ENCODE data around the gene PSG5.
"Not testable (repeated sequence)": the region's sequence is repeated elsewhere in the genome, so short reads cannot be mapped to it uniquely, and the experiment has no call there.

Gene PSG5

GRCh38 chr19:43186311-43186935, at the start of gene PSG5:
Gene PSG5, minus strand, starts transcription at chr19:43186536. Its CDS starts 131 bp downstream, at chr19:43186405.
- not testable (repeated sequence) for DNase-seq

DNA sequence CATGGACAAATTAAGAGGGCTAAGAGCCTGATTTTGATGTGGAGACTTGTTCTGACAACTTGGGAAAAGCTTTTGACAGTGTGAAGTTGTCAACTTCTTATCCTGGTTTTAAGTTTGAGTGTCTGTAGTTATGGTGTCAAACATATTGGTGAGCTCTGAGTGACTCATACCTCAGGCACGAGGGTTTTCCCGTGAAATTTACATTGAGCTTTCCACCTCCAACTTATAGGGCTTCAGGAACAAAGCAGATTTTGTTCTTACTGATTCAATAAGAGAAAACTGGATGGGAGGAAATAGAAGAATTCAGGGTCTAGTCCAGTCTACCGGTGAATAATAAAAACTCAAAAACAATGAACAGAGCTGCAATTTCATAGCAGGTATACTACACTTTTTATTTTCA, 49.4 kb upstream of the PSG5 start:
- DNase-seq: not testable (repeated sequence)

DNA sequence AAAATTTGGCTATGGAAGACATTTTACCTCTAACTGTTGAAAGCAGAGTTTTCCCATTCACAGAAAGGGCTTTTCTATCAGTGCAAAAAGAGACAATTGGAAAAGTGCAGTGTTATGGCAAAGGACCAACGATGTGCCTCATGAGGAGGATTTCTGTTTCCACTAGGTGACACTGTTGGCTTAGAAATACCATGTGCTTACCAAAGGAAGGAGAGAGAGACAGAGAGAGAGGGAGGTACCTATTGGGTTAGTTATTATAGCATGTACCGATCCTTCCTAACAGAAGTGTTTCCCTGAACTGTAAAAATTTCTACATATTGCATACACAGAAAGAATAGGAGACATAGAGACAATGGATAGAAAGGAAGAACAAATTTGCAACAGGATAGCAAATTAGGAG, 43.0 kb upstream of the PSG5 start:
- no peak for DNase-seq

- DNase-seq: peak; percentile 18
Observed at GRCh38 chr19:43228730-43229129, 42.4 kb upstream of the PSG5 start.

DNA sequence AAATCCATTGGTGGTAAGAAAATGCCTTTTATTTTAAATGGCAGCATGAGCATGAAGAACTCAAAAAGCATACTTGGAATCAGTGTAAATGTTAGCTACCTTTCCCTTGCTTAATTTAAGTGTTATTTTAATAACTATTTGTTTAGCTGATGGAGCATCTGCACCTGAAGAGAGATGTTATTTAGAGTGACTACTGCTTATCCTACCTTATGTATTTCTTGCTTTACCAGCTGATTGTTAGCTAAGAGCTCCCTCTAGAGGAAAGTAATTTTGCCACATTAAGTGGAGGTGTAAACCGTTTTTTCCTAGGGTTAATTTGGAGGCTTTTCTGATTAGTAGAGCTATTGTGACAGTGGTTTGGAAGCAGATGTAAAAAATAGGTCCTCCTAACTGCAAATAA, 40.6 kb upstream of the PSG5 start:
- not testable (repeated sequence) for DNase-seq

DNA sequence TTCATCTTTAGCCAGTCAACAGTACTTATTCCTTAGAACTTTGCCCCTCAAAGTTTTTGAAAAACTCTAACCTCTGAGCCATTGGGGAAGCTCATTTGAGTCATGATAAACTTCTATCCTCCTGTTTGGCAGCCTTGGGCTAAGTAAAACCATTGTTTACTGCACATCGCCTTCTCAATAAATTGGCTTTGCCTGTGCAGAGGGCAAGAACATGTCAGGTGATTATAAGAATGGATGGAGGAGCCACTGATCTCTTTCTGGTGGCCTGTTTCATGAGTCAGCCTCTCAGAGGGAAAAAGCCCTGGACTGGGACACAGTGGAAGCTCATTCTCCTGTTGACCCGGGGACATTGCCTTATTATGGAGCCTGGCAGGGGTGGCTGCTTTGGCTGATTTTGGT, 38.5 kb upstream of the PSG5 start:
- no peak for DNase-seq

GRCh38 chr19:43224201-43224854, 38.0 kb upstream of the PSG5 start:
- DNase-seq: not testable (repeated sequence)

DNA sequence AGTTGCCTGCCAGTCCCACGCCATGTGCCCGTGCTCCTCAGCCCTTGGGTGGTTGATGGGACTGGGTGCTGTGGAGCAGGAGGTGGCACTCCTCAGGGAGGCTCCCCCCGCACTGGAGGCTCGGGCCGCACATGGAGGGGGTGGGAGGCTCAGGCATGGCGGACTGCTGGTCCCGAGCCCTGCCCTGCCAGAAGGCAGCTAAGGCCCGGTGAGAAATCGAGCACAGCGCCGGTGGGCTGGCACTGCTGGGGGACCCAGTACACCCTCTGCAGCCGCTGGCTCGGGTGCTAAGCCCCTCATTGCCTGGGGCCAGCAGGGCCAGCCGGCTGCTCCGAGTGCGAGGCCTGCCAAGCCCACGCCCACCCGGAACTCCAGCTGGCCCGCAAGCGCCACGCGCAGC, 35.6 kb upstream of the PSG5 start:
- DNase-seq: not testable (repeated sequence)

GRCh38 chr19:43219136-43219535, 32.8 kb upstream of the PSG5 start:
- not testable (repeated sequence) for DNase-seq

DNA sequence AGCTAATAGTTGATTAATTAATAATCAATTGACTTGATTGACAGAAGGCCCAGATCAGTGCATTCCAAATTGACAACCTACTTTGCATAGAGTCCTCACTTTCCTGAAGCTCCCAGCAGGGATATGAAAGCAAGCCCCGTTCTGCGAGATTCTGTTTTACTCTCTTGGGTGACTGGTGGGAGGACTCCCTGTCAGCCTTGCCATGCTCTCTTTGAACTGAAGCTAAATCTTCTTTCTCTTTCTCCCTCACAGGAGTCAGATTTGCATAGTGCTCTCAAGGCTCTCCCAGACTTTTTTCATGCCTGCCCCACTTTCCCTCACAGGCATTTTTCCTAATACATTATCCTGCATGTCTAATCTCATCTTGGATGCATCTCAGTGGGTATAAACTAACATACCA, 29.5 kb upstream of the PSG5 start:
- not testable (repeated sequence) for DNase-seq

- no peak for DNase-seq
Observed at GRCh38 chr19:43207991-43208390, 21.7 kb upstream of the PSG5 start.

GRCh38 chr19:43207174-43207573, 20.8 kb upstream of the PSG5 start:
- not testable (repeated sequence) for DNase-seq

DNA sequence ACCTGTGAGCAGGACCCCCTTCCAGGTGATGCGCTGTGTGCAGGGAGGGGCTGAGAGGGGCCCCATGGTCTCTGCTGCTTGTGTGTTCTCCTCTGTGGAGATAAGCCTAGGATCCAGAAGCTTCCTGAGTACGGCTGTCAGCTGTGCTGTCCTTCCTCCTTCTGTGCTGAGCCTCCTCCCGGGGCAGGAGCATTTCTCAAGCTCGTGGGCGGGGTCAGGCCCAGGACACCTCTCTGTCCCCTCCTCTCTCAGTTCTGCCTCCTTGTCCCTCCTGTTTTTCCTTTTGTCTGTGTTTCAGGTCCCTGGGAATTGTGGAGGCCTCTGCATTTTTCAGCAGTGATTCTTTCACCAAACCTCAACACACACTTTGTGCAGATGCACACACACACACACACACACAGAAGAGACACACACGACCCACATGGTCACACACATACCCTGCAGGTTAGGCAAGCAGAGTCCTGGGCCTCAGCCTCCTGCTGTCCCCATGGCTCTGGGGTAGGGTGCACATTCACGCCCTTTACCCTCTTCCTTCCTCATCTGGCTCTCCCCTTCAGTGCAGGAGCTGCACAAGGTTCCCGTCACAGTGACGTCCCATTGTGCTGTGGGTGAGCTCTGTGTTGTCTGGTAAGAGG, 19.3 kb upstream of the PSG5 start, which contains the start of gene PSG4:
Gene PSG4, minus strand, starts transcription at position 168 of the 635 bp plus-strand sequence. Its CDS starts 102 bp downstream, at position 66.
- DNase-seq: not testable (repeated sequence)

- not testable (repeated sequence) for DNase-seq
Observed at GRCh38 chr19:43203611-43204010, 17.3 kb upstream of the PSG5 start.

- not testable (repeated sequence) for DNase-seq
Observed at GRCh38 chr19:43201891-43202290, 15.6 kb upstream of the PSG5 start.

GRCh38 chr19:43201337-43201801, 15.0 kb upstream of the PSG5 start:
- DNase-seq: not testable (repeated sequence)

- DNase-seq: not testable (repeated sequence)
Observed at GRCh38 chr19:43198686-43199419, 12.5 kb upstream of the PSG5 start.

- not testable (repeated sequence) for DNase-seq
Observed at GRCh38 chr19:43197666-43198397, 11.5 kb upstream of the PSG5 start.

- DNase-seq: not testable (repeated sequence)
Observed at GRCh38 chr19:43194397-43194796, 8.1 kb upstream of the PSG5 start.

- DNase-seq: not testable (repeated sequence)
Observed at GRCh38 chr19:43192381-43193155, 6.2 kb upstream of the PSG5 start.

DNA sequence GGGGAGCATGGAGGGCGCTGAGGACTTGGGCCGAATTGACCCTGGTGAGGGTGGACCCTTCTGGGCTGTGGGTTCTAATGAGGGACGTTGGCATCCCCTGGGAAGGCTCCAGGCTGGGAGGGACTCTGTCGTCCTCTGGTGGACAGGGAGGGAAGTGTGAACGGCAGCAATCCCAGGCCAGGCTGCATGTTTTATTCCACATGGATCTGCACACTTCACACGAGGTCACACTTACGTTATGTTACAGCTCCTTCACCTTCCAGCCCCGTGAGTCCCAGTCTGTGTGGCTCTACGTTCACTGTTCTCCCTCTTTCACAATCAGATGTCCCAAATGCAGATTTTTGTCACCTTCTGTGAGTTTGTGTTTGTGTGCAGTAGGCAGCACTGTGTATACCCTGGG, 1.8 kb upstream of the PSG5 start:
- not testable (repeated sequence) for DNase-seq
